H9 (cell line): Measurements from ENCODE around the gene LDHA. TPM values are rescaled to one million over a fixed set of nuclear protein-coding genes. Genes with fewer than 3 reads are reported as not detected.

Experiments
- DNase-seq: peaks from one replicate; pipeline ENCODE4 v3.0.0-alpha.2; 2017
- H2AFZ ChIP-seq: one replicate; pipeline ENCODE4 v1.6.1; 2013; ENCODE audit warnings: mild to moderate bottlenecking, low read length, control low read depth, moderate library complexity
- H2AK5ac ChIP-seq: 2 replicates; pipeline ENCODE4 v1.6.1; 2013; ENCODE audit warnings: low read length, control low read depth, mixed read lengths; ENCODE audit not compliant: insufficient read length
- H2BK120ac ChIP-seq: one replicate; pipeline ENCODE4 v1.6.1; 2013; ENCODE audit warnings: low read depth, mild to moderate bottlenecking, low read length, control low read depth, inconsistent platforms; ENCODE audit not compliant: poor library complexity, severe bottlenecking
- H2BK12ac ChIP-seq: 2 replicates; pipeline ENCODE4 v1.6.1; 2013; ENCODE audit warnings: low read length, control low read depth, mixed read lengths, low read depth; ENCODE audit not compliant: insufficient read length
- H2BK15ac ChIP-seq: 2 replicates; pipeline ENCODE4 v1.6.1; 2013; ENCODE audit warnings: low read depth, low read length, control low read depth
- H2BK20ac ChIP-seq: one replicate; pipeline ENCODE4 v1.6.1; 2013; ENCODE audit warnings: low read depth, mild to moderate bottlenecking, low read length, control low read depth, inconsistent platforms; ENCODE audit not compliant: poor library complexity, severe bottlenecking
- H2BK5ac ChIP-seq: 2 replicates; pipeline ENCODE4 v1.6.1; 2013; ENCODE audit warnings: low read length, control low read depth, mixed read lengths; ENCODE audit not compliant: insufficient read length
- H3K14ac ChIP-seq: 2 replicates; pipeline ENCODE4 v1.6.1; 2013; ENCODE audit warnings: low read length, control low read depth; ENCODE audit not compliant: insufficient read depth
- H3K18ac ChIP-seq: 2 replicates; pipeline ENCODE4 v1.6.1; 2013; ENCODE audit warnings: low read depth, mild to moderate bottlenecking, mixed read lengths, low read length, control low read depth; ENCODE audit not compliant: insufficient read length
- H3K23ac ChIP-seq: 2 replicates; pipeline ENCODE4 v1.6.1; 2013; ENCODE audit warnings: low read length, control low read depth, mixed read lengths, low read depth; ENCODE audit not compliant: insufficient read length
- H3K23me2 ChIP-seq: 2 replicates; pipeline ENCODE4 v1.6.1; 2013; ENCODE audit warnings: low read depth, mild to moderate bottlenecking, mixed read lengths, low read length, control low read depth; ENCODE audit not compliant: insufficient read length, poor library complexity, severe bottlenecking
- H3K27ac ChIP-seq: 2 replicates; pipeline ENCODE4 v1.5.1; 2013; ENCODE audit warnings: low read length, control low read depth, mixed read lengths, low read depth; ENCODE audit not compliant: insufficient read length
- H3K27me3 ChIP-seq: 2 replicates; pipeline ENCODE4 v1.6.1; 2013; ENCODE audit warnings: low read length, control low read depth, inconsistent platforms; ENCODE audit not compliant: insufficient read depth
- H3K4ac ChIP-seq: 2 replicates; pipeline ENCODE4 v1.6.1; 2013; ENCODE audit warnings: low read depth, mild to moderate bottlenecking, control low read depth, inconsistent platforms, low read length, moderate library complexity
- H3K4me1 ChIP-seq: 2 replicates; pipeline ENCODE4 v1.6.1; 2013; ENCODE audit warnings: low read length, control low read depth, inconsistent platforms; ENCODE audit not compliant: insufficient read depth
- H3K4me2 ChIP-seq: 2 replicates; pipeline ENCODE4 v1.6.1; 2013; ENCODE audit warnings: low read length, control low read depth, mixed read lengths; ENCODE audit not compliant: insufficient read length, insufficient read depth
- H3K56ac ChIP-seq: 2 replicates; pipeline ENCODE4 v1.6.1; 2013; ENCODE audit warnings: low read depth, mild to moderate bottlenecking, mixed read lengths, low read length, control low read depth; ENCODE audit not compliant: insufficient read length
- H3K79me1 ChIP-seq: 2 replicates; pipeline ENCODE4 v1.6.1; 2013; ENCODE audit warnings: low read depth, mild to moderate bottlenecking, moderate library complexity, low read length, control low read depth, inconsistent platforms; ENCODE audit not compliant: insufficient read depth, poor library complexity, severe bottlenecking
- H3K79me2 ChIP-seq: 2 replicates; pipeline ENCODE4 v1.6.1; 2013; ENCODE audit warnings: low read length, control low read depth, inconsistent platforms; ENCODE audit not compliant: insufficient read depth
- H3K9ac ChIP-seq: 2 replicates; pipeline ENCODE4 v1.6.1; 2013; ENCODE audit warnings: low read length, control low read depth, mixed read lengths; ENCODE audit not compliant: insufficient read length; ENCODE audit errors: extremely low read depth
- H3K9me3 ChIP-seq: one replicate; pipeline ENCODE4 v1.6.1; 2013; ENCODE audit warnings: low read depth, low read length, inconsistent platforms; ENCODE audit not compliant: control insufficient read depth
- H3T11ph ChIP-seq: one replicate; pipeline ENCODE4 v1.6.1; 2013; ENCODE audit warnings: mild to moderate bottlenecking, low read length, control low read depth, inconsistent platforms
- H4K20me1 ChIP-seq: one replicate; pipeline ENCODE4 v1.6.1; 2013; ENCODE audit not compliant: control insufficient read depth, insufficient read length, insufficient read depth
- H4K5ac ChIP-seq: 2 replicates; pipeline ENCODE4 v1.6.1; 2013; ENCODE audit warnings: low read depth, mild to moderate bottlenecking, mixed read lengths, low read length, control low read depth; ENCODE audit not compliant: insufficient read length
- H4K8ac ChIP-seq: replicated peaks from 2 replicates; pipeline ENCODE4 v1.6.1; 2013; ENCODE audit warnings: low read length, control low read depth, mixed read lengths, low read depth; ENCODE audit not compliant: insufficient read length
- H4K91ac ChIP-seq: 2 replicates; pipeline ENCODE4 v1.6.1; 2013; ENCODE audit warnings: low read depth, mild to moderate bottlenecking, moderate library complexity, mixed read lengths, low read length, control low read depth; ENCODE audit not compliant: insufficient read length
- H3K27ac Mint-ChIP-seq, 3 experiments: 2 replicates in 2 of 3; 3 replicates in 1 of 3; pipeline ENCODE4 v1.8.0; 2020 to 2021; ENCODE audit warnings: mixed read lengths in 3 of 3, mild to moderate bottlenecking in 1 of 3, moderate library complexity in 1 of 3
- H3K27me3 Mint-ChIP-seq: 2 replicates; pipeline ENCODE4 v1.8.0; 2021; ENCODE audit warnings: low read depth, mild to moderate bottlenecking, moderate library complexity, mixed read lengths
- H3K36me3 Mint-ChIP-seq, 3 experiments: 2 replicates in 2 of 3; 3 replicates in 1 of 3; pipeline ENCODE4 v1.8.0; 2020 to 2021; ENCODE audit warnings: low read depth in 3 of 3, mixed read lengths in 3 of 3; ENCODE audit not compliant: insufficient read depth in 1 of 3
- H3K4me1 Mint-ChIP-seq, 2 experiments: 2 replicates each; pipeline ENCODE4 v1.8.0; 2020; ENCODE audit warnings: mixed read lengths in 2 of 2
- H3K4me3 Mint-ChIP-seq, 2 experiments: 2 replicates in 1 of 2; 3 replicates in 1 of 2; pipeline ENCODE4 v1.8.0; 2020 to 2021; ENCODE audit warnings: mild to moderate bottlenecking in 2 of 2, mixed read lengths in 2 of 2, moderate library complexity in 1 of 2
- H3K9me3 Mint-ChIP-seq, 2 experiments: 2 replicates in 1 of 2; 3 replicates in 1 of 2; pipeline ENCODE4 v1.8.0; 2020; ENCODE audit warnings: mild to moderate bottlenecking in 2 of 2, mixed read lengths in 2 of 2, moderate library complexity in 1 of 2
- CTCF ChIP-seq: fragments of 200-600 bp; sonication (generic); conservative IDR thresholded peaks from 3 replicates; pipeline ENCODE4 v1.8.0; 2021; ENCODE audit warnings: antibody characterized with exemption, mild to moderate bottlenecking
- WGBS: extraction: QIAGEN DNeasy Blood & Tissue Kit; methylation state at CpG from one replicate; pipeline ENCODE4 v1.1.7; 2013; ENCODE audit warnings: missing lambda C conversion rate, low lambda C conversion rate, mixed read lengths; ENCODE audit not compliant: insufficient read length; ENCODE audit errors: extremely low coverage; 5-methylcytosine and 5-hydroxymethylcytosine counted together
- total RNA-seq: library from RNA; stranded (reverse); gene quantifications from 2 replicates; pipeline ENCODE4 v1.2.1, GENCODE V29; 2021

The LDHA gene
- total RNA-seq, 1 experiment from 2014 or later = 720 TPM

GRCh38 chr11:18438691-18439090 is 44.3 kb downstream of the LDHA start:
- Histone ChIP-seq H4K91ac (no peak overlapping the region), H3K4ac (no peak overlapping the region), H3K4me2 (no peak overlapping the region), H2BK12ac (no peak overlapping the region), H4K5ac (no peak overlapping the region), H2AFZ (no peak overlapping the region), H3K14ac (no peak overlapping the region), H3K9me3 (no peaks in the 10 kb centered on the region), H3K79me1 (no peaks in the 10 kb centered on the region), H4K20me1 (no peaks in the 10 kb centered on the region), H4K8ac (no peak overlapping the region), H2AK5ac (no peak overlapping the region), H3K27me3 (no peaks in the 10 kb centered on the region), H2BK5ac (no peak overlapping the region), H3K23ac (no peak overlapping the region), H2BK120ac (no peak overlapping the region), H3K23me2 (no peaks in the 10 kb centered on the region), H2BK20ac (no peak overlapping the region), H3K18ac (no peak overlapping the region), H3K27ac (no peak overlapping the region), H2BK15ac (no peak overlapping the region), H3K9ac (no peak overlapping the region), H3K4me1 (no peaks in the 10 kb centered on the region), H3K56ac (no peak overlapping the region), H3K79me2 (no peaks in the 10 kb centered on the region), H3T11ph (no peak overlapping the region)
- TF ChIP-seq CTCF = no peak
- peaks cover 0 to 4% of the 10 kb centered on the region in 2 experiments; a peak in 1 of 5 replicates for H3K9me3 Mint-ChIP-seq
- no peaks in the 10 kb centered on the region for H3K27me3 Mint-ChIP-seq
- no peaks in the 10 kb centered on the region for H3K36me3 Mint-ChIP-seq
- no CpG with 5 or more reads among the region's 2 CpGs for WGBS
- no peak overlapping the region for H3K27ac Mint-ChIP-seq
- no peak overlapping the region for H3K4me3 Mint-ChIP-seq
- H3K4me1 Mint-ChIP-seq = peaks cover 0 to 1% of the 10 kb centered on the region in 2 experiments; a peak in 1 of 4 replicates
- DNase-seq = no peak
